Measurements from ENCODE around the gene TRAF2.
A peak's percentile ranks its signal among the peaks of the same experiment; 100 is the strongest.

GRCh38 chr9:136854113-136854841 is 32.0 kb upstream of the TRAF2 start:
- TF ChIP-seq CTCF (IDR thresholded peaks at IDR 0.05 in 8 of 11, conservative IDR thresholded peaks at IDR 0.05 in 3 of 11) (peak in 1 of 11 experiments; percentile 2), POLR2A (IDR thresholded peaks at IDR 0.05) (no peak), POLR2AphosphoS5 (IDR thresholded peaks at IDR 0.05) (peak in 2 of 3 donors; percentile 61 to 65)

Measured in spleen (tissue), 7 donors.